Gastrocnemius medialis (tissue), 4 donors: Measurements from ENCODE around the gene ALG8. TPM values are rescaled to one million over a fixed set of nuclear protein-coding genes. Genes with fewer than 3 reads are reported as not detected.

Experiments
- ATAC-seq, 2 donors: fragments of 150-250 bp; one replicate each; pipeline ENCODE4 v1.9.1; 2016
- DNase-seq, 2 donors: peaks; one replicate each; pipeline ENCODE4 v3.0.0-alpha.2; 2019
- H3K27ac ChIP-seq, 4 donors: fragments of 200-600 bp; sonication (generic); 1 replicate in 1 of 4; 2 replicates in 3 of 4; pipeline ENCODE4 v1.5.1; 2016 to 2018; ENCODE audit warnings: mild to moderate bottlenecking in 2 of 4, moderate library complexity in 1 of 4
- H3K27me3 ChIP-seq, 3 donors: fragments of 200-600 bp; sonication (generic) in 2 of 3; 1 replicate in 1 of 3; 2 replicates in 2 of 3; pipeline versions ENCODE4 v1.5.1 to v1.6.0; 2016 to 2019; ENCODE audit warnings: mild to moderate bottlenecking in 1 of 3, moderate library complexity in 1 of 3
- H3K36me3 ChIP-seq, 2 donors: fragments of 200-600 bp; sonication (generic) in 1 of 2; one replicate each; pipeline ENCODE4 v1.5.1; 2017 to 2018
- H3K4me1 ChIP-seq, 2 donors: fragments of 200-600 bp; sonication (generic) in 1 of 2; one replicate each; pipeline ENCODE4 v1.5.1; 2016 to 2017; ENCODE audit warnings: mild to moderate bottlenecking in 2 of 2
- H3K4me3 ChIP-seq, 4 donors: fragments of 200-600 bp; sonication (generic) in 3 of 4; 1 replicate in 1 of 4; 2 replicates in 3 of 4; pipeline ENCODE4 v1.5.1; 2016 to 2019; ENCODE audit warnings: mild to moderate bottlenecking in 2 of 4
- H3K9me3 ChIP-seq, 3 donors: fragments of 200-600 bp; sonication (generic) in 2 of 3; 1 replicate in 1 of 3; 2 replicates in 2 of 3; pipeline ENCODE4 v1.5.1; 2016 to 2019
- CTCF ChIP-seq, 5 experiments: fragments of 450-650 bp in 3 of 5; fragments of 200-600 bp in 2 of 5; sonication (generic) in 2 of 5; IDR thresholded peaks in 4 of 5; conservative IDR thresholded peaks in 1 of 5; 1 replicate in 4 of 5; 2 replicates in 1 of 5; pipeline ENCODE4 v1.5.1; 2016 to 2019; ENCODE audit warnings: antibody characterized with exemption in 5 of 5, mild to moderate bottlenecking in 3 of 5, moderate library complexity in 3 of 5
- POLR2A ChIP-seq, 2 donors: fragments of 450-650 bp; IDR thresholded peaks; one replicate each; pipeline ENCODE4 v1.6.1; 2017; ENCODE audit warnings: antibody characterized with exemption in 2 of 2, mild to moderate bottlenecking in 2 of 2, moderate library complexity in 2 of 2
- in situ Hi-C, 4 donors: fragments of 200-750 bp; cut with MboI; loops; one replicate each; pipeline versions ENCODE4 v1.15.0 to v1.8.0; 2017; ENCODE audit warnings: low sequenced_read_pairs in 4 of 4
- intact Hi-C: fragments of 100-400 bp; cut with DNase I; formaldehyde crosslinking; loops from one replicate; pipeline ENCODE4 v1.15.1; 2023; ENCODE audit warnings: low total_unique reads
- total RNA-seq, 4 donors: library from RNA; depleted of rRNA; stranded (reverse); fragments of >200 nt; gene quantifications; one replicate each; pipeline versions ENCODE4 v1.1.0 to v1.2.3, GENCODE V29; 2016

The ALG8 gene
- total RNA-seq, 4 donors from 2014 or later = 9.0 to 12.9 (median 10.9) TPM

DNA sequence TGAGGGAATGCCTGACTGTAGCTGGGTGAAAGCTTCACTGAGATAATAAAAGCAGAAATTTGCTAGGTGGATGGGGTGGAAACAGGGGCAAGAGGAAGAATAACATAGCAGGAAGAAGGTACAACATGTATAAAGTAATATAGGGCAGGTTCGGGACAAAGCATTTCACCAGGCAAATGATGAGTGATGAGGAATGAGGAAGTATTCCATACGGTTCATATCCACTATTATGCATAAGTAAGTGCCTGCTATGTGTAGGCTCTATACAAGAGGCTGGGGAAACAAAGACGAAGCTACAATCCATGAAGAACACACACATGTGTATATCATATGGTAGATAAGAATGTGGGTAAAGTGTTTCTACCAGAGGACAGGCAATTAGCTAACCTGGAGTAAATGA is 67.7 kb downstream of the ALG8 start:
- in situ Hi-C loops = no loop called here
- H3K27me3 ChIP-seq = no peaks in the 10 kb centered on the region
- TF ChIP-seq CTCF (IDR thresholded peaks at IDR 0.05 in 4 of 5, conservative IDR thresholded peaks at IDR 0.05 in 1 of 5) = no peak
- TF ChIP-seq POLR2A (IDR thresholded peaks at IDR 0.05) = no peak
- H3K36me3 ChIP-seq = peaks cover 0 to 14% of the 10 kb centered on the region in 2 donors
- ATAC-seq (no peak), DNase-seq (no peak)
- H3K27ac ChIP-seq = no peak overlapping the region
- H3K9me3 ChIP-seq = no peaks in the 10 kb centered on the region
- intact Hi-C loops = no loop called here
- no peak overlapping the region for H3K4me3 ChIP-seq
- peaks cover 24 to 32% of the 10 kb centered on the region in 2 donors for H3K4me1 ChIP-seq

DNA sequence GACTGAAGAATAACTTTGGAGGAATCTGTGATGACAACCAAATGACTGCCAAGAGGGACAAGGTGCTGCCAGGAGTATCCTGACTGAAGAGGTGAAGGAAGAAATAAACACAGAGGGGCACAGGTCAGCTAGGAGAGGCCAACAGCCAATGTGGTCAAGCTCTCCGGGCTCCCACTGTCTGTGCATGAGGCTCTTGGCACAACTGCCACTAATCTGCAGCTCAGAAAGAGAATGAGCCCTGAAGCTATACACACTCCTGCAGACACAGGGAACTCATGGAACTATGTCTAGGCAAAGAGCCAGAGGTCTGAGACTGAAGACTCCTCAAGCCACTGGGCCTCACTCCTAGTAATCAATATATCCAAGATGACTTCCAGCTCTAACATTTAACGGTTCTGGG is 68.8 kb downstream of the ALG8 start:
- no peak for DNase-seq
- ATAC-seq = no peak
- Histone ChIP-seq H3K9me3 (no peaks in the 10 kb centered on the region), H3K4me1 (peaks cover 18 to 28% of the 10 kb centered on the region in 2 donors), H3K4me3 (no peak overlapping the region), H3K27ac (peak overlapping the region in 2 of 4 donors; percentile 26 to 33), H3K27me3 (no peaks in the 10 kb centered on the region), H3K36me3 (peaks cover 0 to 14% of the 10 kb centered on the region in 2 donors)
- in situ Hi-C loops (no loop called here), intact Hi-C loops (no loop called here)
- TF ChIP-seq CTCF (IDR thresholded peaks at IDR 0.05 in 4 of 5, conservative IDR thresholded peaks at IDR 0.05 in 1 of 5) (no peak), POLR2A (IDR thresholded peaks at IDR 0.05) (no peak)

DNA sequence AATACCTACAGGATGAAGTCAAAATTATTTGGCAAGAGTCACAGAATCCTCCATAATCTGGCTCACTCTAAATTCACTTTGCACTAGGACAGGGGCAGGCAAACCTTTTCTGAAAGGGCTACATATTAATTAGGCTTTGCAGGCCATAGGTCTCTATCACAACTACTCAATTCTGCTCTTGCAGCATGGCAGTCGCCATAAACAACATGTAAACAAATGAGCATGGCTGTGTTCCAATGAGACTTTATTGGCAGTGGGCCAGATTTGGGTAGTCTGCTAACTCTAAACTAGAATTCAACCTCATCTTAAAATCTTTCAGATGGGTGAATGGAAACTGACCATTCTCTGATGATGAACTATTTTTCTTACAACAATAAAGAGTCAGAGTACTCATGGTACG is 70.0 kb downstream of the ALG8 start:
- intact Hi-C loops = loop anchor here (5.0 kb wide), 1 partner anchor 77 kb away; the partner anchor contains the start of gene INTS4
- in situ Hi-C loops = no loop called here
- no peak for DNase-seq
- no peak for ATAC-seq
- H3K9me3 ChIP-seq = no peaks in the 10 kb centered on the region
- H3K36me3 ChIP-seq = peaks cover 0 to 14% of the 10 kb centered on the region in 2 donors
- H3K4me3 ChIP-seq = no peak overlapping the region
- no peak for TF ChIP-seq CTCF (IDR thresholded peaks at IDR 0.05 in 4 of 5, conservative IDR thresholded peaks at IDR 0.05 in 1 of 5)
- TF ChIP-seq POLR2A (IDR thresholded peaks at IDR 0.05) = no peak
- H3K4me1 ChIP-seq = peaks cover 9 to 22% of the 10 kb centered on the region in 2 donors
- H3K27ac ChIP-seq = peak overlapping the region in 1 of 4 donors; percentile 49
- H3K27me3 ChIP-seq = no peaks in the 10 kb centered on the region

- H3K4me3 ChIP-seq = no peak overlapping the region
- peaks cover 26 to 30% of the 10 kb centered on the region in 2 donors for H3K4me1 ChIP-seq
- H3K36me3 ChIP-seq = peaks cover 0 to 13% of the 10 kb centered on the region in 2 donors
- intact Hi-C loops = loop anchor here (5.0 kb wide), 1 partner anchor 75 kb away; the partner anchor contains the start of gene INTS4
- H3K27me3 ChIP-seq = no peaks in the 10 kb centered on the region
- no peak for DNase-seq
- peak overlapping the region in 1 of 4 donors; percentile 49 for H3K27ac ChIP-seq
- in situ Hi-C loops = no loop called here
- TF ChIP-seq CTCF (IDR thresholded peaks at IDR 0.05 in 4 of 5, conservative IDR thresholded peaks at IDR 0.05 in 1 of 5) = no peak
- no peak for TF ChIP-seq POLR2A (IDR thresholded peaks at IDR 0.05)
- no peak for ATAC-seq
- no peaks in the 10 kb centered on the region for H3K9me3 ChIP-seq
These were observed 71.7 kb downstream of the ALG8 start for GRCh38 chr11:78067704-78068103.

GRCh38 chr11:78066471-78066870 is 73.0 kb downstream of the ALG8 start:
- intact Hi-C loops = loop anchor here (5.0 kb wide), 1 partner anchor 74 kb away; the partner anchor contains the start of gene INTS4
- Histone ChIP-seq H3K4me1 (peaks cover 33 to 42% of the 10 kb centered on the region in 2 donors), H3K36me3 (peaks cover 0 to under 1% of the 10 kb centered on the region in 2 donors), H3K27ac (peak overlapping the region in 1 of 4 donors; percentile 49), H3K27me3 (no peaks in the 10 kb centered on the region), H3K4me3 (no peak overlapping the region), H3K9me3 (no peaks in the 10 kb centered on the region)
- no peak for TF ChIP-seq CTCF (IDR thresholded peaks at IDR 0.05 in 4 of 5, conservative IDR thresholded peaks at IDR 0.05 in 1 of 5)
- no peak for TF ChIP-seq POLR2A (IDR thresholded peaks at IDR 0.05)
- ATAC-seq (no peak), DNase-seq (no peak)
- in situ Hi-C loops = no loop called here
